HepG2 (cell line): ENCODE measurements around the gene NRL. TPM values are rescaled to one million over a fixed set of nuclear protein-coding genes. Genes with fewer than 3 reads are reported as not detected.

Experiments
- ARHGAP35 ChIP-seq: sonication (generic); formaldehyde crosslinking; IDR thresholded peaks from 2 replicates; pipeline ENCODE4 v1.9.0; 2022; ENCODE audit warnings: mild to moderate bottlenecking, inconsistent platforms, moderate library complexity, missing genetic modification reagents, borderline replicate concordance
- CREBL2 ChIP-seq: sonication (generic); formaldehyde crosslinking; IDR thresholded peaks from 2 replicates; pipeline ENCODE4 v1.8.1; 2023; ENCODE audit warnings: missing genetic modification reagents, mild to moderate bottlenecking, borderline replicate concordance
- DDIT3 ChIP-seq: sonication (generic); formaldehyde crosslinking; IDR thresholded peaks from 2 replicates; pipeline ENCODE4 v1.4.0; 2020; ENCODE audit warnings: mild to moderate bottlenecking, missing genetic modification reagents
- FOXC1 ChIP-seq: sonication (generic); formaldehyde crosslinking; IDR thresholded peaks from 2 replicates; pipeline ENCODE4 v1.8.0; 2022; ENCODE audit warnings: mild to moderate bottlenecking, missing genetic modification reagents, borderline replicate concordance
- GATAD2A ChIP-seq: IDR thresholded peaks from 2 replicates; pipeline ENCODE4 v1.6.1; 2016
- GZF1 ChIP-seq: sonication (generic); formaldehyde crosslinking; IDR thresholded peaks from 2 replicates; pipeline ENCODE4 v1.5.1; 2020; ENCODE audit warnings: mild to moderate bottlenecking, missing genetic modification reagents
- HIVEP1 ChIP-seq: sonication (generic); formaldehyde crosslinking; IDR thresholded peaks from 2 replicates; pipeline ENCODE4 v1.4.0; 2020; ENCODE audit warnings: mild to moderate bottlenecking, missing genetic modification reagents
- JUND ChIP-seq: sonication (generic); formaldehyde crosslinking; IDR thresholded peaks from 2 replicates; pipeline ENCODE4 v1.8.0; 2022; ENCODE audit warnings: mild to moderate bottlenecking, missing genetic modification reagents
- MAF1 ChIP-seq: sonication (generic); formaldehyde crosslinking; IDR thresholded peaks from 2 replicates; pipeline ENCODE4 v1.5.0; 2020; ENCODE audit warnings: missing genetic modification reagents, borderline replicate concordance
- NCOA5 ChIP-seq: sonication (generic); formaldehyde crosslinking; IDR thresholded peaks from 2 replicates; pipeline ENCODE4 v1.4.0; 2020; ENCODE audit warnings: missing genetic modification reagents
- SALL1 ChIP-seq: sonication (generic); formaldehyde crosslinking; IDR thresholded peaks from 2 replicates; pipeline ENCODE4 v1.8.0; 2022; ENCODE audit warnings: mild to moderate bottlenecking, missing genetic modification reagents
- SNAPC5 ChIP-seq: sonication (generic); formaldehyde crosslinking; IDR thresholded peaks from 2 replicates; pipeline ENCODE4 v1.8.1; 2023; ENCODE audit warnings: mild to moderate bottlenecking, missing genetic modification reagents, borderline replicate concordance
- TARDBP ChIP-seq: sonication (generic); formaldehyde crosslinking; IDR thresholded peaks from 2 replicates; pipeline ENCODE4 v1.8.0; 2022; ENCODE audit warnings: mild to moderate bottlenecking, missing genetic modification reagents
- TRAFD1 ChIP-seq: sonication (generic); formaldehyde crosslinking; IDR thresholded peaks from 2 replicates; pipeline ENCODE4 v1.5.1; 2020; ENCODE audit warnings: missing genetic modification reagents, mild to moderate bottlenecking, borderline replicate concordance
- ZBTB10 ChIP-seq: sonication (generic); formaldehyde crosslinking; IDR thresholded peaks from 2 replicates; pipeline ENCODE4 v1.4.0; 2020; ENCODE audit warnings: missing genetic modification reagents, borderline replicate concordance
- ZGPAT ChIP-seq: IDR thresholded peaks from 2 replicates; pipeline ENCODE4 v1.6.1; 2016; ENCODE audit warnings: mild to moderate bottlenecking
- ZNF207 ChIP-seq: fragments of 450-650 bp; IDR thresholded peaks from 2 replicates; pipeline ENCODE4 v1.6.1; 2016; ENCODE audit warnings: antibody characterized with exemption, borderline replicate concordance
- ZNF251 ChIP-seq: sonication (generic); formaldehyde crosslinking; IDR thresholded peaks from 2 replicates; pipeline ENCODE4 v1.9.0; 2021; ENCODE audit warnings: mild to moderate bottlenecking, missing genetic modification reagents
- ZNF256 ChIP-seq: sonication (generic); formaldehyde crosslinking; conservative IDR thresholded peaks from 2 replicates; pipeline ENCODE4 v1.4.0; 2020; ENCODE audit warnings: missing genetic modification reagents
- ZNF670 ChIP-seq: sonication (generic); formaldehyde crosslinking; IDR thresholded peaks from 2 replicates; pipeline ENCODE4 v1.8.0; 2022; ENCODE audit warnings: mild to moderate bottlenecking, missing genetic modification reagents, borderline replicate concordance
- ZNF672 ChIP-seq: sonication (generic); formaldehyde crosslinking; IDR thresholded peaks from 2 replicates; pipeline ENCODE4 v1.8.1; 2022; ENCODE audit warnings: missing genetic modification reagents
- ZNF674 ChIP-seq: sonication (generic); formaldehyde crosslinking; IDR thresholded peaks from 2 replicates; pipeline ENCODE4 v1.5.0; 2020; ENCODE audit warnings: low read depth, mild to moderate bottlenecking, missing genetic modification reagents
- ZNF75D ChIP-seq: sonication (generic); formaldehyde crosslinking; IDR thresholded peaks from 2 replicates; pipeline ENCODE4 v1.8.1; 2023; ENCODE audit warnings: missing genetic modification reagents, mild to moderate bottlenecking, borderline replicate concordance
- ZNF891 ChIP-seq: sonication (generic); formaldehyde crosslinking; IDR thresholded peaks from 2 replicates; pipeline ENCODE4 v1.5.0; 2020; ENCODE audit warnings: mild to moderate bottlenecking, missing genetic modification reagents
- ZSCAN9 ChIP-seq: IDR thresholded peaks from 2 replicates; pipeline ENCODE4 v1.6.1; 2016; ENCODE audit warnings: borderline replicate concordance
- polyA plus RNA-seq, 8 experiments: library from polyadenylated mRNA; depleted of rRNA in 3 of 8; stranded (reverse) in 7 of 8; unstranded in 1 of 8; fragments of >200 nt; fragmentation: Illumina TruSeq in 4 of 8; extraction: Trizol in 4 of 8; gene quantifications; 2 replicates each; pipeline versions ENCODE4 v1.2.1 to v1.2.3, GENCODE V29; 2011 to 2016; ENCODE audit warnings: low read depth in 4 of 8, missing spikeins in 1 of 8, mixed read lengths in 1 of 8; ENCODE audit not compliant: insufficient read depth in 1 of 8
- total RNA-seq, 5 experiments: library from RNA; depleted of rRNA; stranded (reverse); fragments of >200 nt; fragmentation: Illumina TruSeq; extraction: Trizol; gene quantifications; 2 replicates each; pipeline ENCODE4 v1.2.3, GENCODE V29; 2016; ENCODE audit warnings: low read depth in 1 of 5

The NRL gene
- total and polyA plus RNA-seq, 2 of the 13 experiments (the other 11 are each of a cell fraction or from before 2014, with no cell fraction given): 2.5 to 4.7 TPM

GRCh38 chr14:24032727-24033418 lies 81.9 kb downstream of the NRL start (continued):
- TF ChIP-seq ARHGAP35: no peak
- TF ChIP-seq NCOA5 (CRISPR knock-in tag): no peak
- no peak for TF ChIP-seq ZNF672 (CRISPR knock-in tag)
- TF ChIP-seq CREBL2 (CRISPR knock-in tag): no peak
- TF ChIP-seq GZF1 (CRISPR knock-in tag): no peak
- TF ChIP-seq ZBTB10 (CRISPR knock-in tag): no peak
- no peak for TF ChIP-seq ZNF670
- TF ChIP-seq SNAPC5 (CRISPR knock-in tag): no peak
- TF ChIP-seq FOXC1: 0 out of 2 replicates have a peak, but pooled peaks have one; percentile 48
- peak; percentile 96 for TF ChIP-seq GATAD2A (CRISPR knock-in tag)
- TF ChIP-seq TRAFD1 (CRISPR knock-in tag): no peak
- no peak for TF ChIP-seq SALL1 (CRISPR knock-in tag)
- TF ChIP-seq ZNF75D: no peak
- TF ChIP-seq MAF1 (CRISPR knock-in tag): no peak
- TF ChIP-seq ZNF674 (CRISPR knock-in tag): no peak
- peak; percentile 54; the same call in 1 of the 2 replicates for TF ChIP-seq ZSCAN9
- TF ChIP-seq TARDBP: peak; percentile 60; the same call in 1 of the 2 replicates
- TF ChIP-seq JUND (CRISPR knock-in tag): peak; percentile 93
- no peak for TF ChIP-seq ZNF891 (CRISPR knock-in tag)
- no peak for TF ChIP-seq ZNF251 (CRISPR knock-in tag)
- no peak for TF ChIP-seq HIVEP1 (CRISPR knock-in tag)
- no peak for TF ChIP-seq ZNF256 (CRISPR knock-in tag)
- no peak for TF ChIP-seq ZNF207
- peak; percentile 59 for TF ChIP-seq ZGPAT
- no peak for TF ChIP-seq DDIT3 (CRISPR knock-in tag)
